22Rv1 (cell line): ENCODE results near the gene ZNF500.

Source experiments
- CTCF ChIP-seq: fragments of 450-650 bp; IDR thresholded peaks from 2 replicates; pipeline ENCODE4 v1.5.1; 2017; ENCODE audit warnings: mild to moderate bottlenecking
- ZFX ChIP-seq: fragments of 450-650 bp; IDR thresholded peaks from 2 replicates; pipeline ENCODE4 v1.6.1; 2017; ENCODE audit warnings: antibody characterized with exemption, borderline replicate concordance

DNA sequence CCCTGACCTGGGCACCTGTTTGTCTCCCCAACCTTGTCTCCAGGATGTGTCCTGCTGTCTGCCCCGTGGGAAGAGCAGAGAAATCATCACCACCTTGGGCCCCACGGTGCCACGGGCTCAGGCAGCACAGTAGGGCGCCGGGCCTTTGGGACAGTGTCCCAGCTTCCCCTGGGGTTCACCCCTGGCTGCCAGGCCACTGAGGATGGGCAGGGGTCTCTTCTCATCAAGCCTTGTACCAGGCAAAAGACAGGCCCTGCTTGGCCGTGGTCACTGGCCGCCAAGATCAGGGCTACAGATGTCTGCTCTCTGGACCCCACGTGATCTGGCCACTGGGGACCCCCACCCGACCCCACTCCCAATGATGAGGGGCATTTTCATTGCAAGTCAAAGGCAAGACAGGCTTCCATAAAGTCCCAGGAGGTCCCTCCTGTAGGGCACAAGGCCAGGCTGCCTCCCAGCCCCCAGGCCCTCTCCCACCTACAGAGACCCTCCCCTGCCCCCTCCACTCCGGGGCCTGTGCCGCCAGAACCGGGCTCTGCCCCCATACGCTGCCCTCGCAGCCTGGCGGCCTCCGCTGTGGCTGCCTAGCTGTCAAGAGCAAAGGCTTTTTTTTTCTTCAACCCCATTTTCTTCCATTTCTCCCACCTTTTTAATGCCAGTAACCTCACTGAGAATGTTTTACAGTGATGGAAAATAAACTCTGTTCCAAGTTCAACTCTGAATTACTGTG is 18.1 kb downstream of the ZNF500 start:
- TF ChIP-seq CTCF (no peak), ZFX (no peak)
